Dedifferentiated amniotic fluid mesenchymal stem cell (primary cell): ENCODE data around the gene ZMIZ1.

ENCODE experiments used
- DNase-seq: peaks from one replicate; pipeline ENCODE4 v3.0.0-alpha.2; 2016; ENCODE audit errors: extremely low spot score

ZMIZ1 gene

DNA sequence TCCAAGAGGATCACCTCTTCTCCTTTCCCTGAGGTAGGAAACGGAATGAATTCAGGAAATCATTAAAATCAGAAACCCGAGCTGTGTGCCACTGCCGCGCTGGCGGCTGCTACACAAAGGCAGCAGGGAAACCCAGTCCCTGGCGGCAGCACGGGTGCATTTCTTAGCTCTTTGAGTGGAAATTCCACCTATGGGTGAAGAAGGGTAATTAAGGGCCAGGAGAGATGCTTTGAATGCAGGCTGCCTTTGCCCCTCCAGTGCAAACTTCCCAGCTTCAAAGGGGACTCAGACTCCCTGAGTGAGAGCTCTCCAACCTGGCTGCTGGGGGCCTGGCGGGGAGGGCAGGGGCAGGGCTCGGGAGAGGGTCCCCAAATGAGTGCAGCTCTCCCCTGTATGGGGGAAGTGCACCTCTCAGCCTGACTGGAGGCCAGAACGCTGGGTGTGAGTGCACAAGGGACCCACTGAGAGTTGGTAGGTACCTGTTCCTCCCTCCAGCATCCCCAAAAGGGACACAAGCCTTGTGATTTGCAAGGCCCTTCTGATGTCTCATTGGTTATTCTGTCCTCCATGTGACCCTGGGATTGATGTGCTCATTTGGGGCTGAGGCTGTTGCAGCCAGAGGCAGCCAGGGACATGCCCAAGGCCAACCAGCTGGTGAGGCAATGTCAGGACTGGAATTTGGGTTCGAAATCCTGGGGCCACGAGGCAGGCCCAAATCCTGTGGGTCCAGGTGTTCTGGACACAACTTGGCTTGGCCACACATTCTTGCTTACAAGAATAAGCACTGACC lies 16.3 kb upstream of the ZMIZ1 start:
- DNase-seq = no peak

DNA sequence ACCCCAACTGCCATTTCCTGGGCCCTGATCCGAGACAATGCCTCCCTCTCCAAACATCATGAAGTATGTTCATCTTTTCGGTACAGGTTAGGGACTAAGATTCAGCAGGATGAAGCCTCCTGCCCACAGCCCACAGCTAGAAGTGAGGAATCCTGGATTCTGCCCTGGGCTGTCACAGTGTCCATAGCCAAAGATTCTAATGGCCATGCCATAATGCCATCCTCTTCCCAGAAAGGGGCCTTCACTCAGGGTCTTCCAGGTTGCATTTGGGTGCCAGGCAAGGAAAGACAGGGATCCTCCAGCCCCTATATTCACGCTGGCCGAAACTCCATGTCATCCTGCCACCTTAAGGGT lies 15.7 kb upstream of the ZMIZ1 start:
- DNase-seq = no peak

DNA sequence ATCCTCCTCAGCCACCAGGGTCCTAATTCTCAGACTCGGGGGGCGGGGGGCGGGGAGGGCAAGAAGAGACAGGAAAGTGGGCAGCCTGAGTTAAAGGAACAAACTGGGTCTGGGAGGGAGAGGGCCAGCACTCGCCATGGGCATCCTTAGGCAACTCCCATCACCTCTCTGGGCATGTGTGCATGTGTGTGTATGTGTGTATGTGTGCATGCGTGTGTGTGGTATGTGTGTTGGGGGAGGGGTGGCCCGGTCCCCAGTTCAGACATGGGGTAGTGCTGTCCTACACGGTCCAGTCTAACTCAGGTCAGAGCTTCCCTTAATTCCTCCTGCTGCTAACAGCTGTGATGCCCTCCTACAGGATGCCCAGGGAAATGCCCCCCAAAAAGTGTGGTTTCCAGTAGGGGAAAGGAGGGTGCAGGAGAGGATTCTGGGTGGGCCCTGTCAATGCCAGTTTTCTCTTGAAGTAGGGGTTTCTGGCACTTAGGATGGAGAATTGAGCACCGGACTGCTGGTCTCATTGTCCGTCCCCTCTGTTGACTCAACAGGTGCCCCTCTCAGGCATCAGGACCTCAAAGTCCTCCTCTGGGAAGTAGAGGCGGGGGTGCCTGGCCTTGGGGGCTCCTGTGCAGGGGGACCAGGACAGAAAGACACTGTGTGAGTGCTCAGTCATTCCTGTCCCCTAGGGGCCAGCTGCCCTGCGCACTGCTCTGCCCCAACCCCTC lies 15.1 kb upstream of the ZMIZ1 start:
- DNase-seq = no peak

DNA sequence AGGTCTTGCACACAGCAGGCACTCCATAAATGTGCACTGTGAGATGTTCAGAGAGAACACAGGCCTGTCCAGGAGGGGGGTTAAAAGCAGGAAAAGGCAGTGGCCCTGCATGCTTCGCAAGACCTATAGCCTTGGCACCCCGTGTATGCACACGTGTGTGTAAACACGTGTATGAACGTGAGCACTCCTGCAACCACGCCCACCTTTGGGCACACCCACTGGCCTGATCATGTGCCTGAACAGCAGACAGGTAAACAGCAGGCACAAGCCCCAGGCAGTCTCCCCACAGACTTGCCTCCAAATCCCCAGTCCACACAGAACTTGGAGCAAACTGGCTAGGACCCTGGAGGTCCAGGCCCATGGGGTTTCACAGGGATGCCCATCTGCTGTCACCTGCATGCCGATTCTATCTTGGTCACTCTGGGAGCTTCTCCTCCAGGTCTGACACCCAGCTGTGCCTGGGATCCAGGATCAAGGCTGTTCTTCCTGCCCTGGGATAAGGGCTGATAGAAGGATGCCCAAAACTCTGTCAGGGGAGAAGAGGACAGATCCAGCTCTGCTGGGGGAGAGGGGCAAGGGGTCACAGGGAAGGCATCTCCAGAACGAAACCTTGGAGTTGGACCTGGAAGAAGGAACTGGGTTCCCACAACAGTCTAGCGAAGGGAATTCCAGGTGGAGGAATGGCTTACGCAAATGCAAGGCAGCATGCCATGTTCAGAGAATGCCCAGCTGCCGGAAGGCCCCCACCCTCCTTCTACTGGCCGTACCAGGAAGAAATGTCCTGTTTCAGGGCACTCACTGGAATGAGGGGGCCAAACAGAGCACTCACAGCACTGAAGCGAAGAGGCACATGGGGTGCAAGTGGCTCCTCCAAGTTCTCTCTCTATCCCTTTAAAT lies 14.3 kb upstream of the ZMIZ1 start:
- DNase-seq = no peak

DNA sequence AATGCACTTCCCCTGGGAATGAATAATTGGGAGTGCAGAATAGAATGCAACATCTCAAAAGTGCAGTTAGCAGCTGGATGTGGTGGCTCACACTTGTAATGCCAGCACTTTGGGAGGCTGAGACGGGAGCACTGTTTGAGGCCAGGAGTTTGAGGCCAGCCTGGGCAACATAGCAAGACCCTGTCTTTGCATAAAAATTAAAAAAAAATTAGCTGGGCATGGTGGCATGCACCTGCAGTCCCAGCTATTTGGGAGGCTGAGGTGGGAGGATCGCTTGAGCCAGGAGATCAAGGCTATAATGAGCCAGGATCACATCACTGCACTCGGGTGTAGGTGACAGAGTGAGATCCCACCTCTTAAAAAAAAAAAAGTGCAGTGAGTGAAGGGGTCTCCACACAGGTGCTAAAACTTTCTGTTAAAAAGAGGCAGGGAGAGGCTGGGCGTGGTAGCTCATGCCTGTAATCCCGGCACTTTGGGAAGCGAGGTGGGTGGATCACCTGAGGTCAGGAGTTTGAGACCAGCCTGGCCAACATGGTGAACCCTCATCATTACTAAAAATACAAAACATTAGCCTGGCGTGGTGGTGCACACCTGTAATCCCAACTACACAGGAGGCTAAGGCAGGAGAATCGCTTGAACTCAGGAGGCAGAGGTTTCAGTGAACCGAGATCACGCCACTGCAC lies 13.5 kb upstream of the ZMIZ1 start:
- no peak for DNase-seq

DNA sequence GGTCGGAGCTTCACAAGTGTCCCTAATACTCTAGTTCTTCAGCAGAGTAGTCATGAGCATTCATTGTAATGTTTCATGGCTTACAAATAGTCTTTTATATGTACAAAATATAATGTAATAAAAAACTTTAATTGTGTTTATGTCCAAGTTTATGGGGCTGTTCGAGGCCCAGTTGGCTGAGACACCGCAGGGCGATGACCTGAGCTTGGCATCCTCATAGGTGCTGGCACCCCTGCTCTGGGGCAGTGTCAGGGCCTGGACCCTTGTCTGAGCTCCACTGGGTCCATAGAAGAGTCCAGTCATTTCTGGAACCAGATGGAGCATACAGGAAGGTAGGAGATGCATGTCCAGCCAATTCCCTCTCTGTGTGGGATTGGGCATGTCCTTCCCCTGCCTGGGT lies 12.9 kb upstream of the ZMIZ1 start:
- no peak for DNase-seq

DNA sequence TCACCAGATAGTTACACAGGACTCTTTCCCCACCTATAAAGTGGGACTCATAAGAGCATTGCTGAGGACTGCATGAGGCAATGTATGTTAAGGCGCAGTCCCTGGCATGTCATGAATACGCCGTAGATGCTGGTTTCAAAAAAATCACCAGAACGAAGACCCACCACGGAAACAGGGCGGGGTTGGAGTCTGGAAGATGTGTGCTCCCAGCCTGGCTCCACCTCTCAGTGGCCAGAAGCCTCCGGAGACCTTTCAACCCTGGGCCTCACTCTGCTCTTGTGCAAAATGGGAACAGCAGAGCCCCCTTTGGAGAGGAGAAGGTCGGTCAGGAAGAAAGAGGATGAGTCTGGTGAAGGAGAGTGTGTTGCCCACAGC lies 12.4 kb upstream of the ZMIZ1 start:
- no peak for DNase-seq

DNA sequence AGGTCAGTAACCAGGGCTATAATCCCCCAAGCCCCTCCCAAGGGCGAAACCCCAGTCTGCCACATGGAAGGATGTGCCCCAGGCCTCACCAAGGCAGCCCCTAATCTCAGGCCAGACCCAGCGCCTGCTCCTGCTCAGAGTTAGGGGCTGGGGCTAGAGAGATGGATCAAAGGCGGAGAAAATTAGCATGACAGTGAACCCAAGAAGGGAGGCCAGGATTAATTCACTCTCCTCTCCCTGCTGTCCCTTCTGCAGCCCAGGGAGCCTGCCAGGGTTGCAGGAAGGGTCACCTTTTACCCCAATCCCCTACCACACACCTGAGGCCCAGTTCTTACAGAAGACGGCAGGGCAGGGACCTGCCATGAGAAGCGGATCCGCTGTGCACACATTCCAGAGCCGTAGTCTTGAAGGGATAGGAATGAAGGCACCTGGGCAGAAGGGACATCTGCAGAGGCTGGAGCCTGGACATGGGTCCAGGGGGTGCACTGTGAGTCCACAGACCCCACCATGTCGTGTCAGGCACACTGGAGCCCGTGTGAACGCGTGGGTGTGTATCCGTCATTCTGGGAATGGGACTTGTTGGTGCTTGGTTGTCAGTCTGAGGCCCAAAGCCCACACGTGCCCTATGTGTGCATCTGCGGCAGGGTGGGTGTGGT lies 11.9 kb upstream of the ZMIZ1 start:
- no peak for DNase-seq

DNA sequence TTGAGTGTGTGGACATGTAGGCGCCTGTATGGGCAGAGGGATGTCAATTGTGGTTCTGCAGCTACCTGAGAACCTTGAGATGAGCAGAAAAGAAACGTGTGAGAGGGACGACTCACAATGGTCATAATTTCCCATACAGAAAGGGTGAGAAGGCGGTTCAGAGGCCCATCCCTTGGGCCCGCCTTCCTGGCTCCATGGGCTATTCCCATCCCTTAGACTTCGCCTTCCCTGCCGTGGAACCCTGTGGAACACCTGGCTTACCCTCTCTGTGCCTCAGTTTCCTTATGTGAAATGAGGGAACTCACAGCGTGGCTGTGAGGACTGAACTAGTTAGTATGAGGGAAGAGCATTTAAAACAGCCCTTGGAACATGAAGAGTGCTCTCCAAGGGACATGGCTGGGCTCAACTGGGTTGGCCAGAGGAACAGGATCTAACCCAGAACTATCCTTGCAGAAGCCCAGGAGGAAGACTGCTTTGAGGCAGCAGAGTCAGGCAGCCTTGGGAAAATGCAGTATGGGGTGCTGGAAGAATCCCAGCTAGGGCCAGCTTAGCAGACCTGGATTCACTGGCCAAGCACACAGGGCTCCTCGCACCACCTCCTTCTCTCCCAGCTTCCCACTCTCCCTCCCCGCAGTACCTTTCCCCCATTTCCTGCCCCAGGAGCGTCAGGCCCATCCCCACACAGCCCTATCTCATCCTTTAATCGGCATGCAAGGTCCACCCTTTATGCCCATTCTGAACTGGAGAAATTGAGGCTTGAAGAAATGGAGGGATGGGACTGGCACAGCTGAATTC lies 11.1 kb upstream of the ZMIZ1 start:
- no peak for DNase-seq

DNA sequence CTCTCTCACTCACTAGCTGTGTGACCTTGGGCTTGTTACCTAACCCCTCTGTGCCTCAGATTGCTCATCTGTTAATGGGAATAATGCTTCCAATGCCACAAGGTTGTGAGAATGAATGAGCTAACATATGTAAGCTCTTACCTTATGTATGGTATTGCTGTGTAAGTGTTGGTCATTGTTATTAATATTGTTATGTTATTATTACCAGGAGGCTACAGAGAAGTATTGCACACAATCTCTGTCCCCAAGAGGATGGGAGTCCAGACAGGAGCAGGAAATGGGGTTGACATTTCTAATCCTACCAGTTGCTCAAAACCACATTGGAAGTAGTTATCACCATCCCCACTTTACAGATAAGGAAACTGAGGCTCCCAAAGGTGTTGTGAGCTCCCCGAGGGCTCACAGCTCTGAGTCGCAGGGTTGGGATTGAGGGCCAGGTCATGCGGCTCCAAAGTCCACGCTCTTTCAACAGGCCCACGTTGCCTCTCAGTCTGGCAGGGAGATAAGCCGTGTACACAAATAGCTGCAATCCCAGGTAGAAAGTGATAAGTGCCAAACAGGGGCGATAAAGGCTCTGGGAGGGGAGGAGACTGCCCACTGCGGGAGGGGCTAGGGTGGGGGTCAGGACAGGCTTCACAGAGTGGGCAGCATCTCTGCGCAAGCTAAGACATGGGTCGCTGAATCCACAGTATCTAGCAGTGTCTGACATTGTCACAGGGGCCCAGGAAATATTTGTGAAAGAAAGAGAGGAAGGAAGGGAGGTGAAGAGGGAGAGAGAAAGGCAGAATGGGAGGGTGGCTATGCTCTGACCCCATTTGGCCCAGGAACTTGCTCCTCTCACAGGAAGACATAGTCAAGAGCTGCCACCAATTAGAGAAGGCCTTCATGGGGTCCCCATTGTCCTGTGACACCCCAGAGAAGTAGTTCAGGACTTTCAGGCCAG lies 9.6 kb upstream of the ZMIZ1 start:
- no peak for DNase-seq

DNA sequence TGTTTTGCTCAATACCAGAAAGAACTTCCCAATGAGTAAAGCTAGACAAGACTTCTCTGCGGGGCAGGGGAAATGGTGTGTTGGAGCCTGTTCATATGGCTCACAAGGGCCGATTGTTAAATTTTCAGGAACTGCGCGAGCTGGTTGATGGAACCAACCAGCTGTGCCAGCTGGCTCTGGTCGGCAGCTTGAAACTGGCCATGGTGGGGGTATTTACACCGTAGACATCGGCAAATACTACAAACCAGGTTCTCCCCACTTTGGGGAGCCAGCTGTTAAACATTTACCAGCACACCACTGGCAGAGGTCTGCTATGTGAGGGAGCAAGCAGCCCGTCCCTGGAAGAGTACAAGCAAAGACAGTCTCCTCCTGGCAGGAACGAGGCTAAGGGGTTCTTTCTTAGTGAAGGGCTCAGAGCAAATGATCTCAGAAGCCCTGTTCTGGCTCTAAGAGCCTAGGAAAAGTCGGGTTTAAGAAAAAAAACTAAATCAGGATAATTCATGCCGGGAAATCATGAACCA lies 8.8 kb upstream of the ZMIZ1 start:
- DNase-seq = no peak

DNA sequence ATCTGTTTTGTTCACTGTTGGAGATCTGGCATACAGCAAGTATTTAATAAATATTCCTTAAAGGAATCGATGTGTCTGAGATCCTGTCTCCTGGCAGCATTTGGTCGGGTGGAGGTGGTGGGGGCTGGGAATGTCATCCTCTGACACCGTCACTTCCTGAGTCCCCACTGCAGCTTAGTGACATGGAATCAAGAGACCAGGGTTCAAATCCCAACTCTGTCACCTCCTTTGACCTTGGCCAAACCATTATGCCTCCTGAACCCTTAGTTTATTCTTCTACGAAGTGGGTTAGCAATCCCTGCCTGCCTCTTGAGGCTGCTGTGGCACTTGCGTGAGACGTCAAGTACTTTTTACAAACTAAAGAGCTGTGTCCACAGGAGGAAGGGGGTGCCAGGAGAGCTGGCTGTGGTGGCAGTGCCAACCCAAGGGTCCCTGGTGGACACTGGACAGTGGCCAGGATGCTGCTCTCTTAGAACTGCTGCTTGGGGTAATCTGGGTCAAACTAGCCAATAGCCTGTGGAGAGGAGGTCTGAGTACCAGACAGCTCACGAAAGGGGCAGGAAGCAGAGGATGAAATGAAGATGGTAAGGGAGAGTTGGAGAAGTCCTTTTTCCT lies 8.0 kb upstream of the ZMIZ1 start:
- DNase-seq = no peak

DNA sequence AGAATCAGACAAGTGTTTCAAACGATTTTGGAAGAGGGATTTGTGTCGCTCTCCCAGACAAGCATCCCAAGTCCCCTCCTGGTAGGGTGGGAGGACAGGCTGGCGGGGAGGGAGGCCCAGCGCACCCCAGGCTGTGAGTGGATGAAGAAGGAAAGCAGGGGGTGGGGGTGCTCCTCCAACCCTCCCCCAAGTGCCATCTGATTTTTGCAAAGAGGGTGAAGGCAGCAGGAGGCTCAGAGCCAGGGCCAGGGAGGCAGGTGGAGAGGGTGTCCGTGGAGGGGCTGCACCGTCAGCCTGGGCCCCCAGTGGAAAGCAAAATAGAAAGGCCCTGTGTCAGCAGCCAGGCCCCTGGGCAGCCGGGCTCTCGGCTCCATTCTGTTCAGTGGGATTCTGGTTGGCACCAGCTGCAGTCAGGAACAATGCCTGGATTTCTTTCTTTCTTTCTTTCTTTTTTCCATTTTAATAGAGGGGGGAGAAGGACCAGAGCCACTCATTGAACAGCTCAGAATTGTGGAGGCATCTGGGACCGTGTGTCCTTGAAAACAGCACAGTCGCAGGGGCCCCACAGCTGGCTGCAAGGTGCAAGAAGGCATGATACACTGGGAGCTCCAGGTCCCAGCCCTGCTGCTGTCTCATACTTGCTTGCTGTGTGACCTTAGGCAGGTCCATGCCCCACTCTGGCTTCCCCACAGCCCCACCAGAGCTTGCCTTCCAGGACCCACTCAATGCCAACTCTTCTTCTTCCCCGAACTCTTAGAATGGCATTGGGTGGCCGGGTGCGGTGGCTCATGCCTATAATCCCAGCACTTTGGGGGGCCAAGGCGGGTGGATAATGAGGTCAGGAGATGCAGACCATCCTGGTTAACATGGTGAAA lies 7.1 kb upstream of the ZMIZ1 start:
- no peak for DNase-seq

DNA sequence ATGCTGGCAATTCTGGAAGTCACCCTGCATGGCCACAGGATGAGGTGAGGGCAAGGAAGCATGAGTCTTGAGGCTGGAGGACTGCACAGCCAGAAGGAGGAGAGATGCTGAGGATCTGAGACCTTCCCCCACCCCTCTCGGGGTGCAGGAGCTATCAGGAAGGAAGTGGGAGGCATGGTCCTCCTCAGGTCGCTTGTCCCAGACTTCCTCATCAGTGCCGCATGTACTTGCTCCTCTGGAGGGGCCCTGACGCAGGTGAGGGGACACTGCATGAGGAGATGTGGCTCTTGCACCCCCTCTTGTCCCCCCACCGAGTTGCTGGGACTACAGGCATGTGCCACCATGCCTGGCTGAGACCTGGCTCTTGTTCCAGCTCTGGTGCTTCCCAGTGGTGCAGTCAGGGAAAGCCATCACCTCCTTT lies 5.7 kb upstream of the ZMIZ1 start:
- no peak for DNase-seq

DNA sequence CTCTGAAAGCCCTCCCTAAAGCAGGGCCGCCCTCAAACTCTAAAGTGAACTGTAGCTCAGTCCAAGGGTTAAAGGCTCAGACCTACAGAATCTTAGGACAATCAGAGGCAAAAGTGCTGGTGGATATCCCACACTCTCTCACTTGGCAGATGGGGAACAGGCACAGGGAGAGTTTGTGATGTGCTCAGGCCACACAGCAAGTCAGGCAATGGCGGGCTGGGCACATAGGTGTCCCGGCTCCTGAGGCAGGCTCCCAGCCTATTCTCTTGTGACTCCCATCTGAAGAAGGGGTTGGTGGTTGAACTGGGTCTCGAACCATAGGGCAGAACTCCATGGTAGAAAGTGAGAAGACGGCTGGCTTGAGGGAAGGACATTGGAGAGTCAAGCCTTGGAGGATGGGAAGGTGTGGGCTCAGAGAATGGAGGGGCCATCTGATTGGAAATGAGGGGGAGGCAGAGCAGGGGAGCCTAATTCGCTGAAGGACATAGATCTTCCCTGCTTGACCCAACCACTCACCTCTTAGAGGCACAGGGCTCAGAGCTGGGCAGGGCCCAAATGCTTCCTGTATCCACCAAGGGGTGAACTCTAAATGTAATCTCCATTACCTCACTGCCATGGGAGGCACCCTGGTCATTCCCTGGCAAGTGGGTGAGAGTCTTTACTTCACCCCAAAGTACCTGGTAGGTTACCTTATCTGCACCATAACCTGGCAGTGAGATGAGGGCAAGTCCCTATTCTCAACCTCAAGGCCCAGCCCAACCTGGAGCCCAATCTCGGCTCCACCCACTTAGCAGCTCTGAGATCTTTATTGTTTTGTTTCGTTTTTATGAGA lies 4.9 kb upstream of the ZMIZ1 start:
- DNase-seq = no peak

DNA sequence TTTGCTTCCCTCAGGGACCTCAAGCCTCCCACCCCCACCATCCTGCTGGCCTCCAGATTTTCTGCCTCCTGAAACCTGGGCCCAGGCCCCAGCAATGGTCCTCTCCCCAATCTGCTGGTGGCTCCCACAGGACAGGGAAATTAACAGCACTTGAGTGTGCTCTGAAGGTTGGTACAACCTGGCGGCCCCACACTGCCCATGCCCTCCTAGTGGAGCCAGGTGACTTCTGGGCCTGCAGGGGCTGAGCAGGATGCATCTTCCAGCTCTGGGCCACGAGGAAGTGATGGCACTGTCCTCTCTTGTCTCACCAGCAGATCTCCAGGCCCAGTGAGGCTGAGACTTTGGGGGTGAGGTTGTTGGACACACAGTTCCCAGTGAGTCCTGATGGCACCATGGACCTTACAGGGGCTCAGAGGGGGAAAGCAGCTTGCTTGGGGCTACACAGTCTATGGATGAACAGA lies 3.6 kb upstream of the ZMIZ1 start:
- DNase-seq = no peak

DNA sequence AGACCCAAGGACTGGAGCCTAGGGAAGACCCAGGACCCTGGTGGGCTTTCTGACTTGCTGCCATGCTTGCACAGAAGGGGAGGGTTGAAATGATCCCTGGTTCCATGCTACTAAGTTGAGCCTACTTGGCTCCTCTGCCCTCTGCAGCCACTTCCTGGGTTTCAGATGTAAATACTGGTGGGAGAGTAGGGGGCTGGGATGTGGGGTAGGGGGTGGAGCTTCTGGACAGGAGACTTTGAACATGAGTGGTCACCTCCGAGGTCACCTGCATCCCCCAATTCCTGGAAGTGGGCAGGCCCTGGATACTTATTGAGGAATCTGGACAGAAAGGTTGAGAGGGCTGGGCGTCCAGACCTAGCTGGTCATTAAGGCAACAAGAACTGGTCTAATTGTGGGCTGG lies 2.9 kb upstream of the ZMIZ1 start:
- no peak for DNase-seq
